Ovary (tissue), 3 donors: ENCODE data around the gene KRTAP22-2.

ENCODE experiments used
- POLR2A ChIP-seq: fragments of 450-650 bp; IDR thresholded peaks from one replicate; pipeline ENCODE4 v1.6.1; 2017; ENCODE audit warnings: antibody characterized with exemption, mild to moderate bottlenecking, moderate library complexity
- TF ChIP-seq, protein P1 (sequence below), 3 donors: fragments of 450-650 bp in 2 of 3; fragments of 200-600 bp in 1 of 3; IDR thresholded peaks; one replicate each; pipeline versions ENCODE4 v1.5.1 to v1.8.0; 2016 to 2022; ENCODE audit warnings: antibody characterized with exemption in 3 of 3, mild to moderate bottlenecking in 1 of 3
- donor health status: DM: no; HTN: no; CAD: no.

DNA sequence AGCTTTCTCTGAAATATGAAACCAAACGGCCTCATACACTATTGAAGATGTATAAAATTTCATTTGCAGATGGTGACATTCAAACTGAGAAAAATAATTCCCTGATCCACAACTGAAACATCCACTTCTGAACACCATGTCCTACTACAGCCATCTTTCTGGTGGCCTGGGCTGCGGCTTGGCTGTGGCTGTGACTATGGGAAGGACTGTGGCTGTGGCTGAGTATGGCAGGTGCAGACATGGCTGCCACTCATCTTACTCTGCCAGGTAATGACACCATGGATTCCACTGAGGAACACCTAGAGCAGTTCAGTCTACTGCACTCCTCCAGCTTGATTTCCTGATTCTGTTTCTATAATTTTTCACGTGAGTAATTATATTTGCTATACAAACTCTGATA is 30.3 kb upstream of the KRTAP22-2 start, which contains the start of gene KRTAP20-4:
- no peak for TF ChIP-seq POLR2A
- TF ChIP-seq, protein P1, sequence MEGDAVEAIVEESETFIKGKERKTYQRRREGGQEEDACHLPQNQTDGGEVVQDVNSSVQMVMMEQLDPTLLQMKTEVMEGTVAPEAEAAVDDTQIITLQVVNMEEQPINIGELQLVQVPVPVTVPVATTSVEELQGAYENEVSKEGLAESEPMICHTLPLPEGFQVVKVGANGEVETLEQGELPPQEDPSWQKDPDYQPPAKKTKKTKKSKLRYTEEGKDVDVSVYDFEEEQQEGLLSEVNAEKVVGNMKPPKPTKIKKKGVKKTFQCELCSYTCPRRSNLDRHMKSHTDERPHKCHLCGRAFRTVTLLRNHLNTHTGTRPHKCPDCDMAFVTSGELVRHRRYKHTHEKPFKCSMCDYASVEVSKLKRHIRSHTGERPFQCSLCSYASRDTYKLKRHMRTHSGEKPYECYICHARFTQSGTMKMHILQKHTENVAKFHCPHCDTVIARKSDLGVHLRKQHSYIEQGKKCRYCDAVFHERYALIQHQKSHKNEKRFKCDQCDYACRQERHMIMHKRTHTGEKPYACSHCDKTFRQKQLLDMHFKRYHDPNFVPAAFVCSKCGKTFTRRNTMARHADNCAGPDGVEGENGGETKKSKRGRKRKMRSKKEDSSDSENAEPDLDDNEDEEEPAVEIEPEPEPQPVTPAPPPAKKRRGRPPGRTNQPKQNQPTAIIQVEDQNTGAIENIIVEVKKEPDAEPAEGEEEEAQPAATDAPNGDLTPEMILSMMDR (IDR thresholded peaks at IDR 0.05), result no peak
